NCI-H774 (cell line): ENCODE data around the gene GIMAP2.
"Not testable (repeated sequence)": the region's sequence is repeated elsewhere in the genome, so short reads cannot be mapped to it uniquely, and the experiment has no call there.

Source experiments
- DNase-seq: peaks from one replicate; lab custom pipeline; 2025; lab: John Stamatoyannopoulos, UW

The GIMAP2 gene

DNA sequence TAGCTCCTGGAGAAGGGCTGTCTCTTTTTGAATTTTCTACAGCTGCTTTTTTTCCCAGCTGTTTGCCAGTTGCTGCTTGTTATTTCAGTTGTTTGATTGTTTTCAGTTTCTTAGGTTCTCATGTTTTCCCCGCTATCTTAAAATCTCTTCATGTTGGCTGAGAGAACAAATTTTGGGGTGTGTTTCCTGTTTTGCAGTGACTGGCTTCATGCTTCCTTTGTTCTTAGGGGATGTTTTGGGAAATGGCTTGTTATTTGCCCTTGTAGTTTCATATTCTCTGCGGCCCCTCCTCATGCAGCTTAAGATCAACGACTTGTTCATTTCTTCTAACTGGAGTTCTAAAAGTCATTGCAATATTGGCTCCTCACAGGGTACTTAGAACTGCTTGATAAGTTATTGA is 8.7 kb upstream of the GIMAP2 start:
- DNase-seq, result not testable (repeated sequence)

DNA sequence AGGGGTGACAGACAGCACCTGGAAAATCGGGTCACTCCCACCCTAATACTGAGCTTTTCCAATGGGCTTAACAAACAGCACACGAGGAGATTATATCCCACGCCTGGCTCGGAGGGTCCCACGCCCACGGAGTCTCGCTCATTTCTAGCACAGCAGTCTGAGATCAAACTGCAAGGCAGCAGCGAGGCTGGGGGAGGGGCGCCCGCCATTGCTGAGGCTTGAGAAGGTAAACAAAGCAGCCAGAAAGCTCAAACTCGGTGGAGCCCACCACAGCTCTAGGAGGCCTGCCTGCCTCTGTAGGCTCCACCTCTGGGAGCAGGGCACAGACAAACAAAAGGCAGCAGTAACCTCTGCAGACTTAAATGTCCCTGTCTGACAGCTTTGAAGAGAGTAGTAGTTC is 6.9 kb upstream of the GIMAP2 start:
- not testable (repeated sequence) for DNase-seq

DNA sequence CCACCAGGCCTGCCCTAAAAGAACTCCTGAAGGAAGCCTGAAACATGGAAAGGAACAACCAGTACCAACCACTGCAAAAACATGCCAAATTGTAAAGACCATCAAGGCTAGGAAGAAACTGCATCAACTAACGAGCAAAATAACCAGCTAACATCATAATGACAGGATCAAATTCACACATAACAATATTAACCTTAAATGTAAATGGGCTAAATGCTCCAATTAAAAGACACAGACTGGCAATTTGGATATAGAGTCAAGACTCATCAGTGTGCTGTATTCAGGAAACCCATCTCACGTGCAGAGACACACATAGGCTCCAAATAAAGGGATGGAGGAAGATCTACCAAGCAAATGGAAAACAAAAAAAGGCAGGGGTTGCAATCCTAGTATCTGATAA is 5.1 kb upstream of the GIMAP2 start:
- DNase-seq, result not testable (repeated sequence)

DNA sequence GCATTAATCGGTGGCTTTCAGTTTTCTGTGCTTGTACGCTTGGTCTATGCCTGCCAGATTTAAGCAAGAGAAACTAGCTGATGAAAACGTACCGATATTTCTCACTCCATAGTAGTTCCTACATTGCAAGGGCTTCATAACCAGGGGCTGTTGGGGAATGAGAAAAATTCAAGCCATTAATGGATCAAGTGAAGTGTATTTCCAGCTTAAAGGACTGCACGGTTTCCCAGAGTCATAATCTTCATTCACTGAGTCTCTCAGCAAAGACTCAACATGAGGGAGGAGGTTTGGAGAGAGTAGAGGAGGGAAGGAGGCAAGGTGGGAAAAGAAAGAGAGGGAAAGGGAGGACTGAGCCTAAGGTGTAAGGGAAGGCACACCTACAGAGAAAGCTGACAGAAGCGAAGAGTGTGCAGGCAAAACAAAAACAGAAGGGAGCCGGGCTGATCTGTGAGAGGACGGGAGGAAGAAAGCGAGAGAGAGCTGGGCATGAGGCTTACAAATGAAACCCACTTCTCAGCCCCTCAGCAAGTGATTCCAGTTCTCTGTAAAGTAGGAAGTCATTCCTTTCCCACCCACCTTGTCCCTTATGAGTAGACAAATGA is 625 bp downstream of the GIMAP2 start:
- no peak for DNase-seq

DNA sequence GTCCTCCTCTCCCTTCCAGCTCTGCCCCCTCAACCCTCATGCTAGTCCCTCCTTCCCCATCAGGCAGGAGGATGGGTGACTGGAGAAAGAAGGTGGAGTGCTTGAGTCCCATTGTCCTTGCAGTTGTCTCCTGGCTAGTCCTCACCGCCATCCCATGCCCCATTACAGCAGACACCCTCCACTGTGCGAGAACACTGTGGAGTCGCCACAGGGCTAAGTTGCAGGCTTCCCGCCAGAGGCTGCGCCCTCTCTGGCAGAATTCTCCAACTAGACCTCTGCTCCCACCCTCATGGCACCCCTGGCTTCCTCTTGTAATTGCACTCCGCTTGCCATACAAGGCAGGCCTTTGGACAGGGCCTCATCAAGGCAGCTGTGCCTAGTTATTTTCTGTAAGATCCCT is 3.1 kb downstream of the GIMAP2 start:
- DNase-seq, result no peak

DNA sequence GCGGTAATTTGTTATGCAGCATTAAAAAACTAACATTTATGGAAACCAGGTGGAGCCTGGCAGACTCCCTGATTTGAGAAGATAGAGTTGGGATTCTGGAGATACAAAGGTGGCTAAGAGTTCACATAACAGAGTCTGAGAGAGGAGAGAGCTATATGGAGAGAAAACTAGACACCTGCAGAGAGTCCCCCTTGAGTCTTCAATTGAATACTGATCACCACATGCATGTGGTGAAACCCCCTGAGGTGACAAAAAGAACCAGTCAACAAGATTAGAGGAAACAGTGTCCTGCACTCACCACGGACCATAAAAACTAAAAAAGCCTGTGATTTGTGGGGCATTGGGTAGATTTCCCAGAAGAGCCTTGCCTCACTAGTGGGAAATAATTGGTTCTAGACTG is 10.1 kb downstream of the GIMAP2 start:
- no peak for DNase-seq

DNA sequence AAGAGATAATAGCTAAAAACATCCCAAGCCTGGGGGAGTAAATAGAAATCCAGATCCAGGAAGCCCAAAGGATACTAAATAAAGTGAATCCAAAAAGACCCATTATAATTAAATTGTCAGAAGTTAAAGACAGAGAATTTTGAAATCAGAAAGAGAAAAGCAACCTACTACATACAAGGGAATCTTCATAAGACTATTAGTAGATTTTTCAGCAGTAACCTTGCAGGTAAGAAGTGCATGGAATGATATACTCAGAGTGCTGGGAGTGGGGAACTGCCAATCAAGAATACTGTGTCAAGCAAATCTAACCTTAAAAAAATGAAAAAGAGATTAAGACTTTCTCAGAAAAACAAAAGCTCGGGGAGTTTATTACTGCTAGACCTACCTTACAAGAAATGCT is 17.7 kb downstream of the GIMAP2 start:
- DNase-seq, result no peak

DNA sequence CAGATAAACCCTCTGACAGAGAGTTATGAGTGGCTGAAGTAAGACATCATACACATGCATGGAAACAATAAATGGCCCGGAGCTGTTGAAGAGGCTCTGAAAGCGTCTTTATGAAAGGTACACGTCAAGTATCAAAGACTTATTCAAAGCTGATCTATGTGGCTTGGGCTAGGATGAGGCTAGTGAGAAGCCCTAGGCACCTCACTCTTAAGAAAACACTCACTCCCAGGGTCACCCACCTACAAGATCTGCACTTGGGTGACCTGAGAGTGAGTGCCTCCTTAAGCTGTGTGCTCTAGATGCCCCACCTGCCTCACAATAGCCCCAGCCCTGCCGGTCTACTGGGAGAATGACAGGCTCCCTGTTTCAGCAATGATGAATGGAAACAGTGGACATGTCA is 29.8 kb downstream of the GIMAP2 start:
- DNase-seq, result no peak

DNA sequence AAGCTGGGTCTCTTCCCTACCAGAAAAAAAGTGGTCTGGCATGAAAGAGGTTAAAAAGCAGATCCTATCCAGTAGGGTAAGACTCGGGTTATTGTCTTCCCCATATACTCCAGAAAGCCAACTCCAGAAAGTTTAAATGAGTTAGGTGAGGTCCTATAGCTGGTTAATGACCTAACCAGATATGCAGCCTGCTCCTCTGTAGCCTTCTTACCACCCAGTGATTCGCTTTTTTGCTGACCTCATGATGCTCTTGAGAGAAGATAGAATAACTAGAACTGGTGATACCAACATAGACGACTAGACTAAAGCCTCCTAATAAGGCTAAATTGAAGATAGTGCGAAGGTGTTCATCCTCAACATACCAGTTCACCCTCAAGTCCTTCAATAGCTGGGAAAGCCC is 30.2 kb downstream of the GIMAP2 start:
- DNase-seq, result no peak

DNA sequence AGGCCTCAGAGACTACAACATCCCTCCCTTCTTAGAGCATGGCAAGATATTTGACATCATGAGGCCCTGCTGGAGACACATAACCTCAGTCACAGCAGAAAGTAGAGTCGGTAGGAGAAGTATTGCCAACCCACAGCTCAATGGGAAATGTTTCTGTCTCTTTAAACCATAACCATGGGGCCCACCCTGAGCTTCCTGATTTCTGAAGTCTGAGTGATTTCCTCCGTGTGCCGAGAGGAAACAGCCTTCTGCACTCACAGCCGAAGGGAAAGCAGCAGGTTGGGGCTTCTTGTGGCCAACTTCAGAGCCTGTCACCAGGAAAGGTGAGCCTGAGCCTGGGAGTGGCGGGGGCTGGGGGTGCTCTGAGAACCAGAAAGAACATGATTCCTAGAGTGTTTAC is 30.9 kb downstream of the GIMAP2 start, which contains the start of gene GIMAP1:
Gene GIMAP1 (plus strand): TSS at position 246 of the 400 bp plus-strand sequence. CDS start 2,435 bp downstream, outside the sequence.
- no peak for DNase-seq

DNA sequence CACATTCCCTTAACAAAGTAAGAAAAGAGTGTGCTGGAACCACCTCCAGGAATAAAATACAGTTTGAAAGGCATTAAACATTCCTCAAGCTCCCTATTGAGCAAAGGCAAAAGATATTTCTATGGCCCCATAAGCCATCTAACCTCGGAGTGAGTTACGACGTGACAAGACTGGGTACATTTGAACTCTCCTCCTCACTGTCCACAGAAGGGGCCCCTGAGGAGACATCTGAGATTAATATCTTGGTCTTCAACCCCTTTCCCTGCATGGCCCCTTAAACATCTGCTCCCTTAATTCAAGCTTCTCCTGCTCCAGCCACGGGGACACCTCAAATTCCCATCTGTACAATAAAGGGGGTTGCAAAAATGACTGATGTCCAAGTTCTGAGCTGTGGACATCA is 31.4 kb downstream of the GIMAP2 start:
- DNase-seq, result no peak

DNA sequence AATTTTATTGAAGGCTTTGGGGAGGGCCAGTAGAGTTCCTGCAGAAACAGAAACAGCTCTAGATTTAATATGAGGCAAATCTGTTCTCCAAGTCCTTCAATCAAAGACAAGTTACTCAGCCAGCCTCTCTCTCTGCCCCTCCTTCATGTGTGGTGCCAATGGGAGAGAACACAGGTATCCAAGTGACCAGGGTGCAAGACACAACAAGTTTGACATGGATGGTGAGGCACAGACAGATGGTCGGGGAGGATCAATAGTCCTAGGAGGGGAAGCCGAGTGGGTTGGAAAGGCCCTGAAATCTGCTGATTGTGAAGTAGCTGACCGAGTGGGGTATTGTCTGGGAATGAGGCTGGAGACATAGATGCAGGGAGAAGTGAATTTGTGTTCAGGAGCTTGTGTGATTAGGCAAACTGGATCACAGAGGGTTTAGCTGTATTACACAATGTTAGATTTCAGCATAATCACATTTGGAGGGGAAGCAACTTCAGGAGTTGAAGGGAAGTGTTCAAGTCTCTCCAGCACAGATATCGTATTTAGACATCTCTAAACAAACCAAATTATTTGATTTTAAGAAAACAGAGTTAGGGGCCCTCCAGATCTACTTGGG is 32.4 kb downstream of the GIMAP2 start:
- no peak for DNase-seq

DNA sequence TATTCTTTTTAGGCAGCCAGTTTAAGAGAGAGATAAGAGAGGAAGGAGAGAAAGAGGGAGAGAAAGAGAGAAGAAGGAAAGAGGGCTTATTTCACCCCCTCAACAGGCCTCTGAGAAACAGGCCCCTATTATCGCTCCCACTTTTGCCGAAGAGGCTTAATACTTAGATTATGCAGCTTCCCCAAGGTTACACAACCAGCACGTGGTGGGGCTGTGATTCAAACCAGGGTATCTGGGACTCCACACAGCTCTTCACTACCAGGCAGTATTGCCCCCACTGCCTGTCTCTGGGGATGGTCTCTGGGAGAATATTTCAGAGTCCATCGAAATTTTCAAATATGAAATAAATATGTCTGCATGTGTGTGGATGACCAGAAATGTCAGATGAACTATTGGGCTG is 33.9 kb downstream of the GIMAP2 start:
- DNase-seq, result no peak

DNA sequence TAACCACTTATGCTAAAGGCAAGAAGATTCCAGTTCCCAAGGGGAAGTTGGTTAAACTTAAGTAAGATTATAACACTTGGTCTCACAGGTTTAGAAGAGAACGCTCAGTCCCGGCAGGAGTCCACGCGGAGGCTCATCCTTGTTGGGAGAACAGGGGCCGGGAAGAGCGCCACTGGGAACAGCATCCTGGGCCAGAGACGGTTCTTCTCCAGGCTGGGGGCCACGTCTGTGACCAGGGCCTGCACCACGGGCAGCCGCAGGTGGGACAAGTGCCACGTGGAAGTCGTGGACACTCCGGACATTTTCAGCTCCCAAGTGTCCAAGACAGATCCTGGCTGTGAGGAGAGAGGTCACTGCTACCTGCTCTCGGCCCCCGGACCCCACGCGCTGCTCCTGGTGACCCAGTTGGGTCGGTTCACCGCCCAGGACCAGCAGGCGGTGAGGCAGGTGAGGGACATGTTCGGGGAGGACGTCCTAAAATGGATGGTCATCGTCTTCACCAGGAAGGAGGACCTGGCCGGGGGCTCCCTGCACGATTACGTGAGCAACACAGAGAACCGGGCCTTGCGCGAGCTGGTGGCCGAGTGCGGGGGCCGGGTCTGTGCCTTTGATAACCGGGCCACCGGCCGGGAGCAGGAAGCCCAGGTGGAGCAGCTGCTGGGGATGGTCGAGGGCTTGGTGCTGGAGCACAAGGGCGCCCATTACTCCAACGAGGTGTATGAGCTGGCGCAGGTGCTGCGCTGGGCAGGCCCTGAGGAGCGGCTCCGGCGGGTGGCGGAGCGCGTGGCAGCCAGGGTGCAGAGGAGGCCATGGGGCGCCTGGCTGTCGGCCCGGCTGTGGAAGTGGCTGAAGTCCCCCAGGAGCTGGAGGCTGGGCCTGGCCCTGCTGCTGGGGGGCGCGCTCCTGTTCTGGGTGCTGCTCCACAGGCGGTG is 34.7 kb downstream of the GIMAP2 start:
- no peak for DNase-seq

DNA sequence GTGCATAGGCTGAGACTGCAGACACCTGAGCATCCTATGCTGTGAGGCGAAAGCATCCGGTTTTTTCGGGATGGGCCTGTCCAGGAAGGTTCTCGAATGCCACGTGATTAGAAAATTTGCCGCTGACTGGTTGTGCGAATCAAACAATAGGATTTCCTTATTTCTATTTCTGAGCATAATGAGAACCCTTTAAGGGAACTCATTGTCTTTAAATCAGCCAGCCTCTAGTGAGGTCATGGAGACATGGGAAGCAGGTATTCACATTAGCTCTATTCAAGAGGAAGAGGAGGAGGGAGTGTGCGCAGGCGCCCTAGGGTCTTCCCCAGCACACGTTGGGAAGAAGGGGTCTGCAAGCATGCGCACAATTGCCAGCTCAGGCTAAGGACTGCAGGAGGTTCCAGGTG is 36.5 kb downstream of the GIMAP2 start:
- DNase-seq, result no peak

DNA sequence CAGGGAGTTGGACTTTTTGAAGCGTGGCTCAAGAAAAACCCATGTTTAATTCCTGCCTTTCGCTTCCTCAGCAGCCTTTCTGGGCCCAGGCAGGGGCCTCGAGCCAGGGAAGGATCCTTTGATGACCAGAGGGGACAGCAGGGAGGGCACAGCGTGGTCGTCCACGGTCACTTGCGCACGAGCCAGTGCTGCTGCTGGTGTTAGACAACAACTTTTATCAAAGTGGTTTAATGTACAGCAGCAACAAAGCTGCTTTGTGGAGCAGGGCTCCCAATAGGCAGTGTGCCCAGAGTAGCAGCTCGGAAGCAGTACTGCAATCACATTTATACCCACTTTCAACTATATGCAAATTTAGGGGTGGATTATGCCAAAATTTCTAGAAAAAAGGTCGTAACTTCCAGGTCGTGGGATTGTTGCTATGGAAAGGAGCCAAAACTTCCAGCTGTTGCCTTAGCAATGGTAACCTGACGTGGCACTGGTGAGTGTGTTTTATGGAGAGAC is 37.0 kb downstream of the GIMAP2 start:
- no peak for DNase-seq

DNA sequence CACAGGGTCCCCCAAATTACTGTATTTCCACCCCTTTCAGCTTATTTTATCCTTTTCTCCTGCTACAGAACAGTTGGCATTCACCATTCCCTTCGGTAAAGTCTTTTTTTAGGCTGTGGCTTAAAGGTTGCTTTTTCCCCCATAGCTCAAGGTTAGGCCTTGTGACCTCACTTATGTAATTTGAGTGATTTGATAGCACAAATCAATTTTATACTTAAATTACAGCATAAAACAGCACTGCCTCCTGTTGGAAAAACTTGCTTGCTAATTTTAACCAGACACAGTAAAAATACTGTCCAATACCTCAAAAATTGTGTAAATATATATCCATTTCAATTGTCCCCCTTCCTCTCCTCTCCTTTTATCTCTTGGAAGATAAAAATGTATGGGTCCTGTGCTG is 38.0 kb downstream of the GIMAP2 start:
- no peak for DNase-seq

DNA sequence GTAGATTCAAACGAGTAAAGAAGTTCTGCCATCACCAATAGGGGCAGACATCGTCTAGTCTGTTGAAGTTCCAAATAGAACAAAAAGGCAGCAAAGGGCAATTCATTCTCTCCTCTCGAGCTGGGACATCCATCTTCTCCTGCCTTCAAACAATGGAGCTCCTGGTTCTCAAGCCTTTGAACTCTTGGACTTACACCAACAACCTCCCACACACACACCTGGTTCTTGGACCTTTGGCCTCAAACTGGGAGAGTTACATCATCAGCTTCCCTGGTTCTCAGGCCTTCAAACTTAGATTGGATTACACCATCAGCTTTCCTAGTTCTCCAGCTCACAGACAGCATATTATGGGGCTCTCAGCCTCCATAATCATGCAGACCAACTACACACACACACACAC is 41.9 kb downstream of the GIMAP2 start:
- no peak for DNase-seq

DNA sequence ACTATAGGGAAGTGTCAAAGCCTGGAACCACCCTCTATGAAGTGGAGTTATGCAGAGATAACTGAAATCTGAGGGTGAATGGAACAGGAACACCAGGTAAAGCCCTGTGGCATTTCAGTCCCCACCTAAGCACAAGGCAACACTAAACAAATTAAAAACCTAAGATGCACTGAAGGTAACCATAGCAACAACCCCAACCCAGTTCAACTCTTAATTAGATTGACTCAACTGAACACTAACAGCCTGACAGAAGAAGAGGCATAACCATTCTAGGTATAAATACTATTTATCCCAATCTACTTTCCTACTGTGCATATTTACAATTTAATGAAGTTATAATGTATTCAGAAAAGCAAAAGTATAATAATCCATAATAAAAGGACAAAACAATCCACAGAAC is 42.5 kb downstream of the GIMAP2 start:
- DNase-seq, result no peak

DNA sequence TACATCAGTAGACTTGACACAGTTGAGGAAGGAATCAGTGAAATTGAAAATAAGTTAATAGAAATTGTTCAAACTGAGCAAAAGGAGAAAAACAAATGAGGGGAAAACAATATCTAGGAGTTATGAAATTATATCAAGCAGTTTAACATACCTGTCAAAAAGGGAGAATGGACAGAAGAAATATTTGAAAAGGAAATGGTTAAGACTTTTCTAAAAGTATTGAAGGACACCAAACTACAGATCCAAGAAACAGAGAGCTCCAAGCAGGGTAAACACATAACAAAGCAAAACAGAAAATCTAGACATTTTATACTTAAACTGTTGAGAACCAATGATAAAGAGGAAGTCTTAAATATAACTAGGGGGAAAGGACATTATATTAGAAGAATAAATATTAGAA is 43.1 kb downstream of the GIMAP2 start:
- no peak for DNase-seq

DNA sequence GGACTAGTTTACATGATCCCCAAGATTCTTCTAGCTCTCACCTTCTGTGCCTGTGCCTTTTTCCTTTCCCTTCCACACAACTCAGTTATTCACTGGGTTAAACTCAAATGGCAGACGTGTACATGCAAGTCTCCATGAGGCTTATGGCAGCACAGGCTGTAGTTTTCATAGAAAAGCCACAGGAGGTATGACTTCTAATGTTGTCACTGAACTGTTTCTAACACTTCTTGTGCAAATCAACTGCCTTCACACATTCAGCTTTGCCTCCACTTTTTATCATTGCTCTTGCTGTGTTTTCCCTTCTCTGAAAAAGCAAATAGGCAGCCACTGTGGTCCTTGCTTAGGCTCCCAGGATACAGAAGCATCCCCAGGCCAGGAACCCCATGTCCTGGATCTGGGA is 46.4 kb downstream of the GIMAP2 start:
- DNase-seq, result no peak

DNA sequence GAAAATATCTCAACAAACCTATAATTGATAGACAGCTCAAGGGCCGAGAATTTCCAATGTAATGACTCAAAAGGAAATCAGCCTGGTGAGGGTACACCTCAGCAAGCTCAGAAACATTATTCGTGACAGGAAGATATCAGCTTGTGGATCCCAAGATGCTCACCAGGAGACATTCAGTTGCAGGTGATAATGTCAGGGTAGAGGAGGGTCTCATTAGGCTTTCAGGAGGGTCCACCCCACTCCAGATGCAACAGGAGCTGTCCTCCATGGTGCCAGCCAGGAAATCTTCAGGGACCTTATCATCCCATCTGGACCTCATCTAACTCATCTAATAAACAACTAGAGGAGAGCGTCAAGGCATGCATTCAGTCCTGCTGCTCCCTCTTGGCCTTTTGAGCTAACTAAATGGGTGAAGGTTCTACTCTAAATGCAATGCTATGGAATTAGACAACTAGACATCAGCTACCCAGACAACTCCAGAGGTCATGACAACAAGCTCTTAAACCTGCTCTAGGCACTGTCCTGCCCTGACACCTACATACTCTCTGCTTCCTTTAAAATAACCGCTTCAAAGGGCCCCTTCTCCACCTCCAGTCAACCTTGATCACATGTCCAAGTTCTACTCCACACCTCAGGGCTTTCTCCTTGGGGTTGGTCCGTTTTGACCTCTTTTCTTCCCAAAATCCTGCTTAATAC is 47.4 kb downstream of the GIMAP2 start:
- no peak for DNase-seq
